Measurements from ENCODE around the gene CDKAL1. TPM values are rescaled to one million over a fixed set of nuclear protein-coding genes. Genes with fewer than 3 reads are reported as not detected.
"Not testable (repeated sequence)": the region's sequence is repeated elsewhere in the genome, so short reads cannot be mapped to it uniquely, and the experiment has no call there.

Gene CDKAL1
- total and polyA plus RNA-seq, 2 experiments from 2014 or later: 14.4 to 19.5 TPM

- no peaks in the 10 kb centered on the region for H3K79me2 ChIP-seq
- 90% methylated on average over 4 of the region's 4 CpGs for WGBS (ENCODE audit: low lambda C conversion rate, missing lambda C conversion rate)
- no peaks in the 10 kb centered on the region for H3K36me3 ChIP-seq (replicated peaks; ENCODE audit: insufficient read depth, low read depth)
- no peak overlapping the region for H2AFZ ChIP-seq
- H3K4me1 ChIP-seq (ENCODE audit: insufficient read depth): no peaks in the 10 kb centered on the region
- TF ChIP-seq EZH2 (IDR thresholded peaks at IDR 0.05; ENCODE audit: borderline replicate concordance): no peak
- no peak for TF ChIP-seq CTCF (IDR thresholded peaks at IDR 0.05; ENCODE audit: poor library complexity)
- no peak for TF ChIP-seq EZH2phosphoT487 (IDR thresholded peaks at IDR 0.05; ENCODE audit: low read depth, severe bottlenecking, unreplicated experiment)
- no peak for DNase-seq (ENCODE audit: low spot score)
- no peak overlapping the region for H3K4me3 ChIP-seq
- no peaks in the 10 kb centered on the region for H3K9me2 ChIP-seq (replicated peaks; ENCODE audit: insufficient read depth)
- no peak overlapping the region for H3K27ac ChIP-seq
- no peaks in the 10 kb centered on the region for H4K20me1 ChIP-seq (ENCODE audit: insufficient read depth, poor library complexity, severe bottlenecking)
- no peaks in the 10 kb centered on the region for H3K9me3 ChIP-seq (ENCODE audit: low read depth)
- H3K27me3 ChIP-seq: no peaks in the 10 kb centered on the region
- H3K4me2 ChIP-seq: no peak overlapping the region
Observed at GRCh38 chr6:21245488-21245887, 711.2 kb downstream of the CDKAL1 start.

DNA sequence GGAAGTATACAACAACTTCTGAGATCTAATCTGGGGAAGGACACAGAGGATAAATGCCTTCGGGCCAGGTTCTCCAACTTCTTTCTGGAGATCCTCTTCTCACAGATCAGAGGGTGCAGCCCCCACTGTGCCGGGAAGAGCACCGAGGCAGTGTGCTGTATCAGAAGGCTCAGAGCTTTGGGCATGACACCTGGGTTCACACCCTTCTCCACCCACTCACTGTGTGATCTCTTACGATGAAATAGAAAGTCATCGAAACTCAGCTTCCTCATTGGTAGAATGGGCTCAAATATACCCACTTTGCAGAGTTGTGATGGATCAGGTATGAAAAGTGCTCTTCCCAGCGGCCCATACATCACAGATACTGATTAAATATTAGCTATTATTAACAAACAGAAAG is 711.8 kb downstream of the CDKAL1 start:
- H3K9me2 ChIP-seq (replicated peaks; ENCODE audit: insufficient read depth): no peaks in the 10 kb centered on the region
- H2AFZ ChIP-seq: no peak overlapping the region
- TF ChIP-seq CTCF (IDR thresholded peaks at IDR 0.05; ENCODE audit: poor library complexity): no peak
- TF ChIP-seq EZH2 (IDR thresholded peaks at IDR 0.05; ENCODE audit: borderline replicate concordance): no peak
- TF ChIP-seq EZH2phosphoT487 (IDR thresholded peaks at IDR 0.05; ENCODE audit: low read depth, severe bottlenecking, unreplicated experiment): no peak
- H3K79me2 ChIP-seq: no peaks in the 10 kb centered on the region
- DNase-seq (ENCODE audit: low spot score): no peak
- H3K9me3 ChIP-seq (ENCODE audit: low read depth): no peaks in the 10 kb centered on the region
- no peaks in the 10 kb centered on the region for H4K20me1 ChIP-seq (ENCODE audit: insufficient read depth, poor library complexity, severe bottlenecking)
- no peak overlapping the region for H3K4me3 ChIP-seq
- H3K4me1 ChIP-seq (ENCODE audit: insufficient read depth): no peaks in the 10 kb centered on the region
- 81% methylated on average over 6 of the region's 6 CpGs for WGBS (ENCODE audit: low lambda C conversion rate, missing lambda C conversion rate)
- no peak overlapping the region for H3K27ac ChIP-seq
- no peaks in the 10 kb centered on the region for H3K27me3 ChIP-seq
- H3K36me3 ChIP-seq (replicated peaks; ENCODE audit: insufficient read depth, low read depth): no peaks in the 10 kb centered on the region
- no peak overlapping the region for H3K4me2 ChIP-seq

GRCh38 chr6:21254460-21254859 is 720.2 kb downstream of the CDKAL1 start:
- not testable (repeated sequence) for H3K9me2 ChIP-seq (replicated peaks; ENCODE audit: insufficient read depth); H4K20me1 ChIP-seq (ENCODE audit: insufficient read depth, poor library complexity, severe bottlenecking); DNase-seq (ENCODE audit: low spot score); H3K4me1 ChIP-seq (ENCODE audit: insufficient read depth); H3K9me3 ChIP-seq (ENCODE audit: low read depth); H2AFZ ChIP-seq; H3K4me2 ChIP-seq; H3K36me3 ChIP-seq (replicated peaks; ENCODE audit: insufficient read depth, low read depth); H3K4me3 ChIP-seq; H3K27ac ChIP-seq; H3K27me3 ChIP-seq; H3K79me2 ChIP-seq

GRCh38 chr6:21256197-21256596 is 721.9 kb downstream of the CDKAL1 start:
- H2AFZ ChIP-seq: no peak overlapping the region
- H3K4me1 ChIP-seq (ENCODE audit: insufficient read depth): no peaks in the 10 kb centered on the region
- no peaks in the 10 kb centered on the region for H3K79me2 ChIP-seq
- H3K27me3 ChIP-seq: no peaks in the 10 kb centered on the region
- H3K27ac ChIP-seq: no peak overlapping the region
- no peak overlapping the region for H3K4me2 ChIP-seq
- DNase-seq (ENCODE audit: low spot score): no peak
- no peaks in the 10 kb centered on the region for H3K9me3 ChIP-seq (ENCODE audit: low read depth)
- H3K36me3 ChIP-seq (replicated peaks; ENCODE audit: insufficient read depth, low read depth): no peaks in the 10 kb centered on the region
- no peaks in the 10 kb centered on the region for H4K20me1 ChIP-seq (ENCODE audit: insufficient read depth, poor library complexity, severe bottlenecking)
- no peak for TF ChIP-seq CTCF (IDR thresholded peaks at IDR 0.05; ENCODE audit: poor library complexity)
- TF ChIP-seq EZH2phosphoT487 (IDR thresholded peaks at IDR 0.05; ENCODE audit: low read depth, severe bottlenecking, unreplicated experiment): no peak
- no peak for TF ChIP-seq EZH2 (IDR thresholded peaks at IDR 0.05; ENCODE audit: borderline replicate concordance)
- H3K4me3 ChIP-seq: no peak overlapping the region
- H3K9me2 ChIP-seq (replicated peaks; ENCODE audit: insufficient read depth): no peaks in the 10 kb centered on the region
- 91% methylated on average over 3 of the region's 3 CpGs for WGBS (ENCODE audit: low lambda C conversion rate, missing lambda C conversion rate)

All from hepatocyte (in vitro differentiated cells).